Right hindlimb (tissue), 1 donor: ENCODE results near the gene UQCR11.

ENCODE experiments used
- DNase-seq: peaks from one replicate; pipeline ENCODE4 v3.0.0-alpha.2; 2018

The UQCR11 gene

DNA sequence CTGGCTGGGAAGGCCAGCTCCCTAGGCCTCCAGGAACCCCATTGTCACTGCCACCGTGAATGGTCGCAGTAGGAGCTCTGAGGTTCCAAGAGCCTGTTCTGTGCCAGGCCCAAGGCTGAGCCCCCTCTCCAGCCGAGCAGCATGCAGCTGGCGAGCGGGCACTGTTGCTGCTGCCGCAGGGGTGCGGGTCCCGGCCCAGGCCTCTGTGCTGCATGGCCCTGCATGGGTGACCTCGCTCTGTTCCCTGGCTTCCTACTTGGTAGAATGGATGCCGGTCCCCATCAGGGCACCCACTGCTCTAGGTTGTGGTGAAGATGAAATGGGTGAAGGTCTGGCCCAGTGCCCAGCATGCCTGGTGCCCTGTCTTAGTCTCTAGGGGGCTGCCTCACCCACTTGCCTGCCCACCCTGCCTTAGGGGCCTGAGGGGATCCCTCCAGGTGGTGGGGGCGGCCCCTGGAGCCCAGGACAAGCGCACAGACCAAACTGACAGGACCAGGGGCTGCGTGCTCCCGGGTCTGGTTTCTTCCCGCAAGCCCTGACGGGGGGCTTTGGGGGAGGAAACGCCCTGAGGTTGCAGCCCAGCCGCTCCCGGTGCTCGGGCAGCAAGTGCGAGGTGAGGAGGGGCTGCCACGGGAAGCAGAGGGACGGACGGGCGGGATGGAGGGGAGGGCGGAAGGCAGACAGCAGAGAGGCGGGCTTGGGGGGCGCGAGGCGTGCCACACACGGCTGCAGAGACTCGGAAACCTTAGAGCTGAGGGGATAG is 8.7 kb upstream of the UQCR11 start:
- no peak for DNase-seq

GRCh38 chr19:1613146-1613545 is 7.9 kb upstream of the UQCR11 start:
- no peak for DNase-seq

DNA sequence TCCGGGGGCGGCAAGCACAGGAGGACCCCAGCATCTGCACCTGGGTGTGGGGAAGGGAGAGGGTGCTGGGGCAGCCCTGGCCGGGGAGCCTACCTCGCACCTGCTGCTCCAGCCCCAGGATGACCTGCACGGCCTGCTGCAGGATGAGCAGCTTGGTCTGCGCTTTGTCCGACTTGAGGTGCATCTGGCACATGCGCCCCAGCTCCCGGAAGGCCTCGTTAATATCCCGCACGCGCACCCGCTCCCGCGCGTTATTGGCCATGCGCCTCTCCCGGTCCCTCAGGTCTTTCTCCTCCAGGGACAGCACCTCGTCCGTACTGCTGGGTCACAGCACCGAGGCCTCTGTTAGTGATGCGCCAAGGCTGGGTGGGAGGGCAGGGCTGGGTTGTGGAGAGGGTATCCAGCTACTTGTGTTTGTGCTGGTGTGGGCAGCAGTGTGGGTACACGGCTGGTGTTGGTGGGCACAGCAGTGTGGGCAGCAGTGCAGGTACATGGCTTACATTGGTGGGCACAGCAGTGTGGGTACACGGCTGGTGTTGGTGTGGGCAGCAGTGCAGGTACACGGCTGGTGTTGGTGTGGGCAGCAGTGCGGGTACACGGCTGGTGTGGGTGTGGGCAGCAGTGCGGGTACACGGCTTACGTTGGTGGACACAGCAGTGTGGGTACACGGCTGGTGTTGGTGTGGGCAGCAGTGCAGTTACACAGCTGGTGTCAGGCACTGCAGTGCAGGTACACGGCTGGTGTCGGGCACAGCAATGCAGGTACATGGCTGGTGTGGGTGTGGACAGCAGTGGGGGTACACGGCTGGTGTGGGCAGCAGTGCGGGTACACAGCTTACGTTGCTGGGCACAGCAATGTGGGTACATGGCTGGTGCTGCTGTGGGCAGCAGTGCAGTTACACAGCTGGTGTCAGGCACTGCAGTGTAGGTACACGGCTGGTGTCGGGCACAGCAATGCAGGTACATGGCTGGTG is 7.1 kb upstream of the UQCR11 start:
- DNase-seq = no peak

GRCh38 chr19:1611353-1611752 is 6.1 kb upstream of the UQCR11 start:
- no peak for DNase-seq

DNA sequence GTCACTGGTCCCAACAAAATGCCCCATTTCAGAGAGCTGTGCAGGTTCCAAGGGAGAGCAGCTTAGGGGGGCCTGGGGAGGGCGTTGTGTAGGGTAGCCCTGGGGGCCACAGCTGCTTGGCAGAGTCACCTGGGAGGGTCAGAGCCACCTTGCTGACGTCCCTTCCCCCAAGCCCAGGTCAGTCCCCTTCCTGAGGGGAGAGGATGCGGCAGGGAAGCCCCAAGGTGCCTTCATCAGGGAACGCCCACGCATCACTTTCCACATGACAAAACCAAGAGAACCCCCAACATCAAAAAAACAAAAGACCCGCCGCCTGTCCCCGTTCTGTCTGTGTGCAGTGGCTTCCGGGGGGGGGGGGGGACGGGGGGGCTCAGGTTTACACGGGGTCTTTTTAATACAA is 5.3 kb upstream of the UQCR11 start:
- no peak for DNase-seq

DNA sequence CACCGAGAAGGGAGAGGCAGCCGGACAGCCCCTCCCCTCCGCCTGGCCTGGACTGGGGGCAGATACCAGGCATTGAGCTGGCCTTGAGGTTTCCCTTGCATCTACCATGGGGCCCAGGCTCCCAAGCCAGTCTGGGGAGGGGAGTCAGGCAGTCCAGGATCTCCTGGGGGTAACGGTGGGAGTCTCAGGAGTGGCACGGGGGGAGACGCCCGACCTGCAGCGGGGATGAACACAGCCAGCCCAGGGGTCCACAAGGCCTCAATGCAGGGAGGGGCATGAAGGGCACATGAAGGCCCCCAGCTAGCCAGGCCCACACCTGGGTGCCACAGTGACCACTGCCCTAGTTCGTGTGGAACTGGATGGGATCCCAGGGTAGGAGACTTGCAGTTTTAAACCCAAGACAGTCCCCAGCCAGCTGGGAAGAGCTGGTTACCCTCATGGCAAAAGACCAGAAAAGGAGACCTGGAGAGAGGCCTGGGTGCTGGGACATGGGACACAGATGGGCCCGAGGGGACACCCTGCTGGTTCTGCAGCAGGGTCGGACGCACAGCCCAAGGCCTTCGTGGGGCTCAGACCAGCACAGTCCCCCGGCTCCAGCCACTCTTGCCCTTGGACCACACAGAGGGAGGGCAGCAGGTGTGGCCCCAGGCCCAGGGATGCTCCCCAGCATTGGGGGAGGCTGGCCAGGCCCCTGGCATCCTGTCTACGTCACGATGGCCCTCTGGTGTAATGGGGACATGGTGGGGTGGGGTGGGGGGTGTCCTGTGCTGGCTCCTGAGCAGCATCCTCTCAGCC is 4.6 kb upstream of the UQCR11 start:
- no peak for DNase-seq

- DNase-seq = no peak
Observed at GRCh38 chr19:1609103-1609396, 3.8 kb upstream of the UQCR11 start.

DNA sequence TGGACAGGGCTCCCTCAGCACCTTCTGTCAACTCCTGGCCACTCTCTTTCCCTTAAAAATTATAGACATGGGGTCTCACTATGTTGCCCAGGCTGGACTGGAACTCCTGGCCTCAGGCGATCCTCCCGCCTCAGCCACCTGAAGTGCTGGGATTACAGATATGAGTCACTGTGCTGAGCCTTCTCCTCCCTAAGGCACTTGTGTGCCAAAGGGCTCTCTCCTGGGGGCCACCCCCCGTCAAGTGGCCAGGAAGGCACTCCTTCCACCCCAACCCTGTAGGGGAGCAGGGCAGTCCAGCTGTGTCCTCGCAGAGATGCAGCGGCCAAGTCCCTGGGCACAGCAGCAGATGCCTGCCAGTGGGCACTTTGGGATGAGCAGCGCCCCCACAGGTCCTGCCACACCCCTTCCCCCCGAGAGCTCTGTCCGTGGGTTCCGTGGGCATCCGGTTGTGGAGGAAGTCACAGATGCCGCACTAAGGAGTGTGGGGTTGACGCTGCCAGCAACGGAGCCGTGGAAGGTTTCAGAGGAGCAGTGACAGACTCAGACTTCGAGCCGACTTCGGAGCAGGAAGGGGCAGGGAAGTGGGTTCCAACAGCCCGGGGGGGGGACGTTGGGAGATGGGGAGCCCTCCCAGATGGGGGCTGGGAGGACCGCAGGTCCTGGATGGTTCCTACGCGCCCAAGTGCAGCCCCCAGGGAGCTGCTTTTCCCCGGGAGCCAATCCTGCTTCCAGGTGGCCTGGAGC is 3.3 kb upstream of the UQCR11 start:
- no peak for DNase-seq

DNA sequence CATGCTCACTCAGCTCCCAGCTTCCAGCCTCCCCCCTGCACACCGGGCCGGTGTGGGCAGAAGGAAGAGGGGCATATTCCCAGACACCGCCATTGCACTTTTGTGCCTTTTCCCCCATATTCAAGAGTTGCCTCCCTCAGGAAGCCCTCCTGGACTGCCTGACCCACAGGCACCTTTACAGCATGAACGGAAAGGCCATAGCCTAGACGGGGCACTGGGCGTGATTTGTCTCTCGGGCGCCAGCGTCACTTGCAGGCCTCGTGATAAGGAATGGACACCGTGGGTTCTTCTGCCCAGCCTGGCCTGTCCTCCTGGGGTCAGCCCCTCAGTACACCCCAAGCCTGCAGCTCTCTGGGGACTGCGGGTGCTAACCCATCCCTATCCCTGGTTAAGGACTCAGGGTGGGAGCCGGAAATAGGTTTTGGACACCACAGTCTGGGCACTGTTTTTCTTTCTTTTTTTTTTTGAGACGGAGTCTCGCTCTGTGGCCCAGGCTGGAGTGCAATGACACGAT is 933 bp upstream of the UQCR11 start:
- DNase-seq = no peak

DNA sequence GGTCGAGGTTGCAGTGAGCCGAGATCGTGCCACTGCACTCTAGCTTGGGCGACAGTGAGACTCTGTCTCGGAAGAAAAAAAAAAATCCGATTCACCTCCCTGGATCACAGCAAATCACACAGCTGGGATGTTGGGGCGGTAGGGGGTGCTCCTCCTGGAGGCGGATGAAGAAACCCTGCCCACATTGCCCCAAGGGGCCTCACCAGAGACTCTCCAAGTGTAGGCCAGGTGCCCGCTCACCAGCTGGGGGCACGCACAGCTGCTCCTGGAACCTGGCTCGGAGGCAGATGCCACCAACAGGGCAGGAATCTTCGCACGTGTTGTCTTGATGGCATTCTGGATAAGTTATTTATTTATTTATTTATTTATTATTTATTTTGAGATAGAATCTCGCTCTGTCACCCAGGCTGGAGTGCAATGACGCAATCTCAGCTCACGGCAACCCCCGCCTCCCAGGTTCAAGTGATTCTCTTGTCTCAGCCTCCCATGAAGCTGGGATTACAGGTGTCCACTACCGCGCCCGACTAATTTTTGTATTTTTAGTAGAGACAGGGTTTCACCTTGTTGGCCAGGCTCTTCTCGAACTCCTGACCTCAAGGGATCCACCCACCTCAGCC is 3.1 kb downstream of the UQCR11 start:
- no peak for DNase-seq

DNA sequence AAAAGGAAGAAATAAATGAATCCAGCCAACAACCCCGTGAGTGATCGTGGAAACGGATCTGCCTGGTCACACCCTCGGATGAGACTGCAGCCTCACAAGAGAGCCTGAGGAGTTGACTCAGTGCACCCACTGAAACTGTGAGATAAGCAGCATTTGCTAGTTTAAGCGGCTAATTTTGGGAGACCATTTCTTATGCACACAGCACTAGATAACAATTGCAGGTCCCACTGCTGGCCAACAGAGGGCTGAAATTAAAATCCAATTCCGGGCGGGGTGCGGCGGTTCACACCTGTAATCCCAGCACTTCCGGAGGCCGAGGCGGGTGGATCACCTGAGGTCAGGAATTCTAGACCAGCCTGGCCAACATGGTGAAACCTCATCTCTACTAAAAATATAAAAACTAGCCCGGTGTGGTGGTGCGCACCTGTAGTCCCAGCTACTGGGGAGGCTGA is 3.6 kb downstream of the UQCR11 start:
- no peak for DNase-seq

DNA sequence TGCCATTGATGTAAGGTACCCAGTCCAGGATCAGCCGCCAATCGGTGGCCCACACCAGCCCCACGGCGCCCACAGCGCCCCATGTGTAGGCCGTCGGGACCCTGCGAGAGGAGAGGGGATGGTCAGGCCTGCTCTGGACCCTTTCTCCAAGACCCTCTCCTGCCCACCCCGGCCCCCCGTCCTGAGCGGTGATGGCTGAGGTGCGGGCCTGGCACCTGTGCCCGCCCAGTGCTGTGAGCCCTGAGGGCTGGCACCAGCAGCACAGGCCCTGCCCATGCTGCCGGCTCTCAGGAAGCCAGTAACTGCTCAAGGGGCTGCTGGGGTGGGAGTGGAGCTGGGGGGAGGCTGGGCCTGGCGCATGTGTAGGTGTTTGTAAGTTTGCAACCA is 5.8 kb downstream of the UQCR11 start:
- no peak for DNase-seq

GRCh38 chr19:1598777-1599459 is 6.3 kb downstream of the UQCR11 start:
- DNase-seq = no peak

DNA sequence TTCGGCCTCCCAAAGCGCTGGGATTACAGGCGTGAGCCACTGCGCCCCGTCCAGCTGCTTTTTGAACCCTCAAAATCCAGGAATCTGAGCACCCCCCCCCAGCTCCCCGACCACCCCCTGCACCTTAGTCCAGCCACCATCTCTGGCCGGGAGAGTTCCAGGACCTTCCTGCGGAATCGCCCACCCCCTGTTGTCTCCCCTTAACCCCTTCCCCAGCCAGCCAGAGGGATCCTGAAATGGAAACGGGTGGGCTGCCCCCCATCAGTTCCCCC is 11.8 kb downstream of the UQCR11 start:
- DNase-seq = no peak

DNA sequence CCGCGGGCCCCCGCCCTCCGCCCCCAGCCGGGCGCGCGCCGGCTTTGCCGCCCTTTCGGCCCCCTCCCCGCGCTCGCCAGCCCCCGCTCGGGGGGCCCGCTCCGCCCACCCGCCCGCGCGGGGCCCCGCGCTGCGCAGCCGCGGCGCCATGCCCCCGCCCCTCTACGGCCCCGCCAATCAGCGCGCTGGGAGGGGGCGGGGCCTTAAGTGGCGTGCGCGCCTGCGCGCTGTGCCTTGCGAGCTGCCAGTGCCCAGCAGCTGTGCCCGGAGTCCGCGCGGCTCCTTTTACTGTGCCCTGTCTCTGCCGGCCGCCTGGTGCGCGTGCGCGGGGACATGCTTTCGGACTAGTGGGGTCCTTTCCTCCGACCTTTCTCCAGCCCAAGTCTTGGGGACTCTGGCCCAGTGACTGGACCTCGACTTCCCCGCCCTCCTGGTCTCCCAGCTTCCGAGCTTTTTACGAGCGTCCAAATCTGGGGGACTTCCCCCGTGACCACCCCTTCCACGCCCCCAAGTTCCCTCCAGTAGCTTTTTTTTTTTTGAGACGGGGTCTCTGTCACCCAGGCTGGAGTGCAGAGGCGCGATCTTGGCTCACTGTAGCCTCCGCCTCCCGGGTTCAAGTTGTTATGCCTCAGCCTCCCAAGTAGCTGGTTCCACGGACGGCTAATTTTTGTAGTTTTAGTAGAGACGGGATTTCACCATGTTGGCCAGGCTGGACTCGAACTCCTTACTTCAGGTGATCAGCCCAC is 12.3 kb downstream of the UQCR11 start, which contains the start of gene MBD3:
Gene MBD3, minus strand, starts transcription at position 111 of the 746 bp plus-strand sequence. CDS start 234 bp downstream, outside the sequence.
- DNase-seq = peak; percentile 94

- DNase-seq = peak; percentile 90
Observed at GRCh38 chr19:1592024-1592754, 13.1 kb downstream of the UQCR11 start.

DNA sequence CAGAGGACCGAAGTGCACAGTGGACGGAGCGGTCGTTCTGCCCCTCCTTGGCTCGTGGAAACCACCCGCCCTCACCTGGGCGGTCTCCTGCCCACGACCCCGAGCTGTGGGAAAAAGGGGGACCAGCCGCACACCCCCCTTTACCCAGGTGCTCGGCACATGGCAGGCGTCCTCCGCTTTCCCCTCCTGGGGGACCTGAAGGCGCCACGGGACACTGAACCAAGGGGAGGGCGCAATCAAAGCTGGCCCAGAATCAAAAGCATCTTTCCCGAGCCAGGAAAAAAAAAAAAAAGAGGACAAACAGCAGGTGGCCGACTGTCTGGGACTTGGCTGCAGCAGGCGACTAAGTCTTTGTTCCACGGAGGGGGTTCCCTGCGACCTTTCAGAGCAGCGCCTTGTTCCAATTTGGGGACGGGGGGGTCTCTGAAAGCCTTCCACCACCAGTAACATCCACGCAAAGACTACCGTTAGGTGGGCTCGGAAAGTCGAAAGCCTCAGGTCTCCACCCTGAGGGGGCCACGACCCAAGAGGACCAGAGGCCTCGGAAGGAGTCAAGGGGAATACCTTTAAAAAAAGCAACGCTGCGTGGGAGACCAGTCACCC is 13.7 kb downstream of the UQCR11 start:
- no peak for DNase-seq

DNA sequence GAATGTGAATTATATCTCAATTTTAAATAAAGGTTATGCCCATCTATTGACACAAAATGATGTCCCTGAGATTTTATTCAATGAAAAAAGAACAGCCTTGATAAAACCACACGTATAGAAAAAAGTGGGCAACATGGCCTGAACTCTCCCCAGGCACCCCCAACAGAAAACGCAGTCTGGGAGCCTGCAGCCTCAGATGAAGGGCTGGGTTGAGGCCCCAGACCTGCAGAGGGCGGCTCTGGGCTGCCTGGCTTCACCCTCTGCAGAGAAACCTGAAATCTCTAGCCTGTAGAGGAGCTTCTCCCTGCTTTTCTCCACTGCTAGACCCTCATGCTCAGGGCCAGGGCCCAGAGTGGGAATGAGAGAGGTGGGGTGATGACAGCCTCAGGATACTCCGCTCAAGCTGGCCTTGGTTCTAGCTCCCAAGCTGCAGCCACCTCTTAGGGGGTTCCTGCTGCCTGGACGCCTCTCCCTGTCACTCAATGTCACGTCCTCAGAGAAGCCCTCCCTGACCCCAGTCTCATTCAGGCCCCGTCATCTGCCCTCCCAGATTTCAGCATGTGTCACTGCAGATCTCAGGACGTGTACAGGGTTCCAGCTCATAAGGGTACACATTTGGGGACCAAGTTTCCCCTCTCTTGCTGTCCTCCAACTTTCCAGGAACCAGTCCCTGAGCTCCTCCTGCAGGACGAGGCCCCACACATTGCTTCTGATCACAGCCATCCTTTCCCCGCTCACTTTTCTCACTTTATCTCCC is 14.4 kb downstream of the UQCR11 start:
- DNase-seq = no peak

DNA sequence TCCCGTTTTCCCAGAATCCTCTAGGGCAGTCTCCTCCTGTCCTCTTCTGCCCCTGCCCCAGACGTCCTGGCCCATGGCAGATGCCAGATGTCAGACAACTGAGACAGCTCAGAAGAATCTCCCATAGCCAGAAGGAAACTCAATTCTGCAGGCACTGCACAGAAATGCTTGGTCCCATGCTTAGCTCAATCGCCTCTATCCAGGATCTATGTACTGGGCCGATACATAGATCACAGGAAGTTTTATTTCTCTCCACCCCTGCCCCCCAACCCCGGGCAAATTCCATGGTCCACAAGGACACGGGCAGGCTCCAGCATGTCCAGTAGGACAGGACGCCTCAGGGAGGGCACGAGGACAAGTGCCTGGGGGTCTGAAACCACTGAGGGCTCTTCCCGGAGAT is 17.4 kb downstream of the UQCR11 start:
- DNase-seq = no peak
